Heart right ventricle (tissue), 16 donors: ENCODE data around the gene ARHGAP33. TPM values are rescaled to one million over a fixed set of nuclear protein-coding genes. Genes with fewer than 3 reads are reported as not detected.

Experiments used
- ATAC-seq, 8 donors: fragments of 200-7000 bp; cut with Tn5 transposase; one replicate each; pipeline ENCODE4 v1.9.1; 2020; ENCODE audit warnings: mild to moderate bottlenecking in 8 of 8, moderate library complexity in 8 of 8, moderate number of reproducible peaks in 1 of 8
- DNase-seq, 2 donors: peaks; one replicate each; pipeline ENCODE4 v3.0.0-alpha.2; 2020
- H3K27ac ChIP-seq, 10 donors: fragments of 200-600 bp; sonication (generic) in 2 of 10; one replicate each; pipeline versions ENCODE4 v1.5.0 to v1.8.0; 2020 to 2022; ENCODE audit warnings: mild to moderate bottlenecking in 3 of 10
- H3K27me3 ChIP-seq, 7 donors: fragments of 200-600 bp; one replicate each; pipeline ENCODE4 v1.8.0; 2021 to 2022; ENCODE audit warnings: mild to moderate bottlenecking in 2 of 7
- H3K36me3 ChIP-seq, 9 donors: fragments of 200-600 bp; sonication (generic) in 1 of 9; one replicate each; pipeline versions ENCODE4 v1.5.0 to v1.8.0; 2020 to 2022; ENCODE audit warnings: mild to moderate bottlenecking in 2 of 9
- H3K4me1 ChIP-seq, 9 donors: fragments of 200-600 bp; sonication (generic) in 1 of 9; one replicate each; pipeline versions ENCODE4 v1.5.0 to v1.8.0; 2020 to 2022; ENCODE audit warnings: mild to moderate bottlenecking in 4 of 9
- H3K4me3 ChIP-seq, 10 donors: fragments of 200-600 bp; sonication (generic) in 2 of 10; one replicate each; pipeline versions ENCODE4 v1.5.0 to v1.8.0; 2020 to 2022; ENCODE audit warnings: mild to moderate bottlenecking in 7 of 10, moderate library complexity in 2 of 10
- H3K9me3 ChIP-seq, 11 donors: fragments of 200-600 bp in 10 of 11; sonication (generic) in 2 of 11; one replicate each; pipeline versions ENCODE4 v1.5.0 to v1.8.0; 2013 to 2022; ENCODE audit warnings: mild to moderate bottlenecking in 2 of 11, control low read depth in 1 of 11, moderate library complexity in 1 of 11
- CTCF ChIP-seq, 9 donors: fragments of 200-600 bp; sonication (generic) in 2 of 9; IDR thresholded peaks; one replicate each; pipeline versions ENCODE4 v1.5.0 to v1.8.0; 2021 to 2022; ENCODE audit warnings: antibody characterized with exemption in 9 of 9, mild to moderate bottlenecking in 5 of 9, moderate library complexity in 1 of 9
- WGBS, 2 donors: extraction: QIAGEN DNeasy Blood & Tissue Kit; methylation state at CpG; one replicate each; pipeline ENCODE4 v1.1.7; 2013; ENCODE audit warnings: inconsistent platforms in 1 of 2; 5-methylcytosine and 5-hydroxymethylcytosine counted together
- intact Hi-C, 10 donors: fragments of 100-400 bp; cut with DNase I; formaldehyde crosslinking; loops; one replicate each; pipeline versions ENCODE4 v1.11.1 to v1.14.2; 2022
- polyA plus RNA-seq, 2 donors: library from polyadenylated mRNA; stranded (reverse); fragments of 200-250 nt; gene quantifications; one replicate each; pipeline ENCODE4 v1.2.3, GENCODE V29; 2013
- total RNA-seq, 10 donors: library from RNA; stranded (reverse); fragmentation: NEBNext Ultra II Directional in 3 of 10; extraction: Animal tissue kit (Norgen Biotek cat#: 25700) in 3 of 10; gene quantifications; one replicate each; pipeline versions ENCODE4 v1.2.1 to v1.2.4, GENCODE V29; 2021 to 2023
- donor health status: Arrhythmogenic right ventricular cardiomyopathy.
- donor health status: ischemic (EF 13 %, LVEDD 7.1; RV severe dilation, severe dysfunction).
- donor health status: healthy with polysubstance abuse.
- donor health status: DM: no; HTN: yes; CAD: no.
- donor health status: DM: no; HTN: no; CAD: no.
- donor health status: ischemic (EF 25% LVEDD 6.9; RV normal size, moderate dysfunction).
- donor health status: ischemic (EF 25% LVEDD 5.7; RV mildly dilated, moderate dysfunction).
- donor health status: healthy.
- donor health status: DM: yes; HTN: yes; CAD: no.
- donor health status: Ischemic cardiomyopathy.
- donor health status: ischemic (EF 35%, LVEDD 5.7; RV mildly dilated, moderate dysfunction).
- donor health status: nonischemic (EF 11% LVEDD 7.7; RV severe dilation, severe dysfunction).
- donor health status: DM: yes; HTN: yes; CAD: no.
- donor health status: PGD.
- donor health status: ischemic (EF 29% LVEDD 5.4; RV normal size, mild dysfunction).
- donor health status: nonischemic (EF 23%, LVEDD 6.1; RV moderate dilation, normal function).

Gene ARHGAP33
- total and polyA plus RNA-seq, 12 donors, result 1.3 to 10.1 (median 5.6) TPM

- intact Hi-C loops, result loop anchor here in 1 of 10 donors (2.0 kb wide), 1 partner anchor 68 kb away; no protein-coding TSS in a partner anchor
- no peak for TF ChIP-seq CTCF (IDR thresholded peaks at IDR 0.05)
- WGBS, 2 donors, result 90 to 93% methylated on average over 18 of the region's 18 CpGs
- Histone ChIP-seq H3K27me3 (no peaks in the 10 kb centered on the region), H3K27ac (no peak overlapping the region), H3K36me3 (peaks cover 8 to 100% (median 91%) of the 10 kb centered on the region in 9 donors), H3K4me3 (no peak overlapping the region), H3K9me3 (no peaks in the 10 kb centered on the region), H3K4me1 (no peaks in the 10 kb centered on the region)
- no peak for ATAC-seq
- DNase-seq, result no peak
Observed at GRCh38 chr19:35729021-35729420, 46.3 kb upstream of the ARHGAP33 start.

- no peak for TF ChIP-seq CTCF (IDR thresholded peaks at IDR 0.05)
- DNase-seq (no peak), ATAC-seq (no peak)
- Histone ChIP-seq H3K4me3 (no peak overlapping the region), H3K27me3 (no peaks in the 10 kb centered on the region), H3K9me3 (no peaks in the 10 kb centered on the region), H3K36me3 (peaks cover 8 to 100% (median 87%) of the 10 kb centered on the region in 9 donors), H3K27ac (no peak overlapping the region), H3K4me1 (no peaks in the 10 kb centered on the region)
- intact Hi-C loops, result loop anchor here in 1 of 10 donors (2.0 kb wide), 1 partner anchor 67 kb away; no protein-coding TSS in a partner anchor
- 94 to 95% methylated on average over 11 of the region's 11 CpGs for WGBS, 2 donors
Observed at GRCh38 chr19:35729763-35730162, 45.6 kb upstream of the ARHGAP33 start.

- Histone ChIP-seq H3K4me1 (no peaks in the 10 kb centered on the region), H3K27me3 (no peaks in the 10 kb centered on the region), H3K36me3 (peaks cover 8 to 100% (median 82%) of the 10 kb centered on the region in 9 donors), H3K27ac (no peak overlapping the region), H3K9me3 (no peaks in the 10 kb centered on the region), H3K4me3 (no peak overlapping the region)
- ATAC-seq, result no peak
- TF ChIP-seq CTCF (IDR thresholded peaks at IDR 0.05), result no peak
- no peak for DNase-seq
- intact Hi-C loops, result no loop called here
- 95 to 96% methylated on average over 18 of the region's 18 CpGs for WGBS, 2 donors
Observed at GRCh38 chr19:35730326-35730725, 45.0 kb upstream of the ARHGAP33 start.

- H3K9me3 ChIP-seq, result no peaks in the 10 kb centered on the region
Observed at GRCh38 chr19:35731353-35731752, 44.0 kb upstream of the ARHGAP33 start.

More at GRCh38 chr19:35731353-35731752, 44.0 kb upstream of the ARHGAP33 start:
- DNase-seq (no peak), ATAC-seq (no peak)
- H3K27me3 ChIP-seq, result no peaks in the 10 kb centered on the region
- H3K4me1 ChIP-seq, result no peaks in the 10 kb centered on the region
- H3K27ac ChIP-seq, result no peak overlapping the region
- H3K36me3 ChIP-seq, result peaks cover 8 to 100% (median 81%) of the 10 kb centered on the region in 9 donors
- no peak overlapping the region for H3K4me3 ChIP-seq
- TF ChIP-seq CTCF (IDR thresholded peaks at IDR 0.05), result no peak
- intact Hi-C loops, result no loop called here
- 87 to 88% methylated on average over 9 of the region's 9 CpGs for WGBS, 2 donors
